B cell (primary cell): ENCODE measurements around the gene GCC2. TPM values are rescaled to one million over a fixed set of nuclear protein-coding genes. Genes with fewer than 3 reads are reported as not detected.

Experiments used
- ATAC-seq: fragments of 200-7000 bp; cut with Tn5 transposase; one replicate; pipeline ENCODE4 v1.10.0; 2021; ENCODE audit warnings: low read depth, mild to moderate bottlenecking, moderate number of reproducible peaks, moderate library complexity
- CTCF ChIA-PET: fragments of 350-600 bp; sonication (Branson Sonifier 250); formaldehyde crosslinking; loops from one replicate; lab custom pipeline; 2021; ENCODE audit warnings: antibody characterized with exemption, inconsistent platforms; lab: Charles Lee
- POLR2A ChIA-PET: fragments of 350-600 bp; sonication (Branson Sonifier 250); formaldehyde crosslinking; loops from one replicate; lab custom pipeline; 2021; ENCODE audit warnings: antibody characterized with exemption; lab: Charles Lee
- DNase-seq: peaks from one replicate; pipeline ENCODE4 v3.0.0; 2013
- H2AFZ ChIP-seq: 2 replicates; pipeline ENCODE4 v1.6.1; 2012; ENCODE audit warnings: mild to moderate bottlenecking, low read depth, low read length; ENCODE audit not compliant: insufficient read depth, poor library complexity, severe bottlenecking
- H3K27ac ChIP-seq, 2 donors: 1 replicate in 1 of 2; 2 replicates in 1 of 2; pipeline ENCODE4 v1.5.1; 2012 to 2013; ENCODE audit warnings: low read length in 2 of 2, mild to moderate bottlenecking in 2 of 2, moderate library complexity in 1 of 2
- H3K27me3 ChIP-seq, 4 experiments: fragments of 200-600 bp in 1 of 4; sonication (generic) in 1 of 4; replicated peaks in 1 of 4; 1 replicate in 2 of 4; 2 replicates in 2 of 4; pipeline versions ENCODE4 v1.6.1 to v1.7.0; 2013 to 2016; ENCODE audit warnings: low read length in 3 of 4, mild to moderate bottlenecking in 2 of 4, mixed read lengths in 1 of 4, moderate library complexity in 1 of 4; ENCODE audit not compliant: insufficient read depth in 4 of 4, control insufficient read depth in 3 of 4; ENCODE audit errors: control extremely low read depth in 1 of 4
- H3K36me3 ChIP-seq, 2 experiments: replicated peaks in 1 of 2; 1 replicate in 1 of 2; 2 replicates in 1 of 2; pipeline versions ENCODE4 v1.6.1 to v1.7.1; 2013; ENCODE audit warnings: low read length in 1 of 2; ENCODE audit not compliant: insufficient read depth in 2 of 2, control insufficient read depth in 1 of 2; ENCODE audit errors: control extremely low read depth in 1 of 2, extremely low read depth in 1 of 2
- H3K4me1 ChIP-seq, 2 donors: fragments of 200-600 bp in 1 of 2; sonication (generic) in 1 of 2; 1 replicate in 1 of 2; 2 replicates in 1 of 2; pipeline versions ENCODE4 v1.5.1 to v1.6.1; 2013 to 2017; ENCODE audit warnings: low read length in 2 of 2; ENCODE audit not compliant: control insufficient read depth in 2 of 2, insufficient read depth in 2 of 2
- H3K4me2 ChIP-seq: replicated peaks from 2 replicates; pipeline ENCODE3; 2012; ENCODE audit warnings: mild to moderate bottlenecking, low read depth, low read length; ENCODE audit not compliant: poor library complexity, severe bottlenecking
- H3K4me3 ChIP-seq, 5 experiments: fragments of 200-600 bp in 1 of 5; sonication (generic) in 1 of 5; 1 replicate in 3 of 5; 2 replicates in 2 of 5; pipeline versions ENCODE4 v1.5.1 to v1.7.0; 2011 to 2016; ENCODE audit warnings: low read length in 4 of 5, mild to moderate bottlenecking in 4 of 5, low read depth in 2 of 5, control low read depth in 1 of 5, moderate library complexity in 1 of 5; ENCODE audit not compliant: insufficient read depth in 1 of 5; ENCODE audit errors: control extremely low read depth in 1 of 5, extremely low read depth in 1 of 5
- H3K79me2 ChIP-seq: fragments of 200-600 bp; sonication (generic); one replicate; pipeline ENCODE4 v1.6.0; 2016; ENCODE audit warnings: low read length; ENCODE audit not compliant: control insufficient read depth, insufficient read depth
- H3K9ac ChIP-seq: fragments of 200-600 bp; sonication (generic); 2 replicates; pipeline ENCODE4 v1.6.1; 2017; ENCODE audit warnings: mild to moderate bottlenecking, low read length, moderate library complexity
- H3K9me3 ChIP-seq, 3 donors: one replicate each; pipeline versions ENCODE4 v1.6.1 to v1.7.1; 2013; ENCODE audit warnings: low read length in 2 of 3; ENCODE audit not compliant: control insufficient read depth in 2 of 3, insufficient read depth in 1 of 3; ENCODE audit errors: control extremely low read depth in 1 of 3
- H4K20me1 ChIP-seq: 2 replicates; pipeline ENCODE4 v1.6.0; 2012; ENCODE audit warnings: mild to moderate bottlenecking, low read length; ENCODE audit not compliant: insufficient read depth, control insufficient read depth, poor library complexity, severe bottlenecking
- H3K27ac Mint-ChIP-seq: one replicate; pipeline ENCODE4 v1.8.0; 2021; ENCODE audit warnings: mixed read lengths
- H3K27me3 Mint-ChIP-seq: one replicate; pipeline ENCODE4 v1.8.0; 2021; ENCODE audit warnings: mixed read lengths
- H3K4me1 Mint-ChIP-seq: one replicate; pipeline ENCODE4 v1.8.0; 2021; ENCODE audit warnings: mixed read lengths
- H3K4me3 Mint-ChIP-seq: one replicate; pipeline ENCODE4 v1.8.0; 2021; ENCODE audit warnings: mixed read lengths
- H3K9me3 Mint-ChIP-seq: one replicate; pipeline ENCODE4 v1.8.0; 2022; ENCODE audit warnings: mixed read lengths; ENCODE audit not compliant: insufficient read depth
- CTCF ChIP-seq: fragments of 200-600 bp; IDR thresholded peaks from one replicate; pipeline ENCODE4 v1.8.0; 2022; ENCODE audit warnings: antibody characterized with exemption, mild to moderate bottlenecking
- EZH2 ChIP-seq: IDR thresholded peaks from 2 replicates; pipeline ENCODE4 v1.6.1; 2012; ENCODE audit warnings: borderline replicate concordance, low read depth, mild to moderate bottlenecking, moderate library complexity, low read length; ENCODE audit not compliant: insufficient read depth, poor library complexity, severe bottlenecking
- WGBS: methylation state at CpG from one replicate; pipeline ENCODE4 v1.1.5; 2013; ENCODE audit warnings: missing lambda C conversion rate; ENCODE audit not compliant: insufficient coverage; 5-methylcytosine and 5-hydroxymethylcytosine counted together
- intact Hi-C: fragments of 100-400 bp; cut with micrococcal nuclease; formaldehyde crosslinking; loops from one replicate; pipeline ENCODE4 v1.10.0; 2022
- polyA plus RNA-seq: library from polyadenylated mRNA; depleted of rRNA; stranded (reverse); fragments of >200 nt; gene quantifications from 2 replicates; pipeline ENCODE4 v1.2.3, GENCODE V29; 2012
- total RNA-seq, 2 donors: library from RNA; stranded (reverse); fragments of 120-200 nt in 1 of 2; gene quantifications; 1 replicate in 1 of 2; 2 replicates in 1 of 2; pipeline versions ENCODE4 v1.2.3 to v1.2.4, GENCODE V29; 2013 to 2022

GCC2 gene
- total and polyA plus RNA-seq, 2 donors (not counting 1 experiment from before 2014, with no cell fraction given), result 12.3 to 87.9 TPM

DNA sequence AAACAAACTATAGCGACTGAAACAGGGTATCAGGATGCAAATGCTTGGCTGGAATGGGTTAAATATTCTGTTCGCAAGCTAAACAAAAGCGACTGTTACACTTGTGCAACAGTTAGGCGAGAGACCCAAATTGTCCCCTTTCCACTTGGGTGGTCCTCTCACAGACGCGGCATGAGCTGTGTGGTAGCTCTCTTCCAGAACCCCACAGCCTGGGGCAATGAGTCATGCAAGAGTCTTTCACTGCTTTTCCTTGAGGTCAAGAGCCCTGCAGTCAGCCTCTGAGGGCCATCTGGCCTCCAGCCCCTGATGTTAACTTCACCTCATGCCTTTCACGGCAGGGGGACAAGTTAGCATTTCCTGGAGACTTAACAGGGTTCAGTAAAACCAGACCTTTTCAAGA lies 45.5 kb upstream of the GCC2 start:
- Histone ChIP-seq H3K79me2 (no peaks in the 10 kb centered on the region), H3K27ac (no peak overlapping the region), H3K4me1 (no peaks in the 10 kb centered on the region), H4K20me1 (no peaks in the 10 kb centered on the region), H2AFZ (no peak overlapping the region), H3K9me3 (peaks cover 2 to 33% (median 26%) of the 10 kb centered on the region in 3 donors), H3K4me3 (no peak overlapping the region), H3K9ac (no peak overlapping the region), H3K4me2 (no peak overlapping the region), H3K36me3 (no peaks in the 10 kb centered on the region), H3K27me3 (peaks cover 0 to 2% (median 0%) of the 10 kb centered on the region in 4 experiments)
- no peak overlapping the region for H3K27ac Mint-ChIP-seq
- H3K4me3 Mint-ChIP-seq, result no peak overlapping the region
- DNase-seq, result no peak
- no peak for ATAC-seq
- H3K9me3 Mint-ChIP-seq, result peaks cover 12% of the 10 kb centered on the region
- TF ChIP-seq EZH2, result no peak
- no peak for TF ChIP-seq CTCF
- 75% methylated on average over 6 of the region's 7 CpGs for WGBS
- CTCF ChIA-PET, result no interaction called here
- POLR2A ChIA-PET, result no interaction called here
- intact Hi-C loops, result no loop called here
- H3K4me1 Mint-ChIP-seq, result no peaks in the 10 kb centered on the region
- peaks cover 9% of the 10 kb centered on the region for H3K27me3 Mint-ChIP-seq

DNA sequence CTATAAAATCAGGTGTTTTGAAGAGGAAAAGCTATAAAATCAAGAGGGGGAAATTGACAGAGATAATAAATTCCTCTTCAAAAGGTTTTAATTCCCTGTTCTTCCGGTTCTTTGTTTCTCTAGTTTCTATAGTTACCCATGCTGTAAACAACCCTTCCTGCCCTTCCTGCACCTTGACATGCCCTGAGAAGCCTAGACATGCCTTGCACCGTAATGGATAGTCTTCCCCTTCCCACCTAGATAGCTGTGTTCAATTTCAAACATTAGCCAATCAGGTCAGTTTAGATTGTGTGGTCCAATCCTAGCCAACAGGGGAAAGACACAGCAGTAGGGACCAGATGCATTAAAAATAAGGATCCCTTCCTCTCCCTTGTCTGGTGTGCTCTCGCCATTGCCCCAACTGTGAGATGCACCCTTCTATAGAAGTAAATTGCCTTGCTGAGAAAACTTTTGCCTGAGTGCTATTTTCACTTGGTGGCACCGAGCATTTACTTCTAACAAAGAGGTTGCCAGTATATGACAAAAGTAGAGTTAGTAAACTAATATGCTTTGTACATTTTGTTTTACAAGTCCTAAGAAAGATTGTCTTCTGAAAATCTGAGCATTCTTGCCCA lies 44.1 kb upstream of the GCC2 start:
- ChIA-PET POLR2A (no interaction called here), CTCF (no interaction called here)
- Histone ChIP-seq H4K20me1 (no peaks in the 10 kb centered on the region), H3K4me2 (no peak overlapping the region), H2AFZ (no peak overlapping the region), H3K4me3 (no peak overlapping the region), H3K9ac (no peak overlapping the region), H3K27ac (no peak overlapping the region), H3K9me3 (peaks cover 0 to 19% (median 12%) of the 10 kb centered on the region in 3 donors), H3K27me3 (peaks cover 0 to 2% (median 0%) of the 10 kb centered on the region in 4 experiments), H3K79me2 (no peaks in the 10 kb centered on the region), H3K4me1 (no peaks in the 10 kb centered on the region), H3K36me3 (no peaks in the 10 kb centered on the region)
- no peaks in the 10 kb centered on the region for H3K4me1 Mint-ChIP-seq
- H3K27ac Mint-ChIP-seq, result no peak overlapping the region
- intact Hi-C loops, result no loop called here
- 53% methylated on average over 2 of the region's 4 CpGs for WGBS
- no peak for TF ChIP-seq CTCF
- no peak for TF ChIP-seq EZH2
- DNase-seq, result no peak
- H3K4me3 Mint-ChIP-seq, result no peak overlapping the region
- no peak for ATAC-seq
- peaks cover 10% of the 10 kb centered on the region for H3K9me3 Mint-ChIP-seq
- H3K27me3 Mint-ChIP-seq, result peaks cover 15% of the 10 kb centered on the region
